ENCODE measurements around the gene MT1H. TPM values are rescaled to one million over a fixed set of nuclear protein-coding genes. Genes with fewer than 3 reads are reported as not detected.
A peak's percentile ranks its signal among the peaks of the same experiment; 100 is the strongest.

MT1H gene
- total and polyA plus RNA-seq, 2 of the 13 experiments (the other 11 are each of a cell fraction or from before 2014, with no cell fraction given) = 0.60 TPM; not detected in 1

DNA sequence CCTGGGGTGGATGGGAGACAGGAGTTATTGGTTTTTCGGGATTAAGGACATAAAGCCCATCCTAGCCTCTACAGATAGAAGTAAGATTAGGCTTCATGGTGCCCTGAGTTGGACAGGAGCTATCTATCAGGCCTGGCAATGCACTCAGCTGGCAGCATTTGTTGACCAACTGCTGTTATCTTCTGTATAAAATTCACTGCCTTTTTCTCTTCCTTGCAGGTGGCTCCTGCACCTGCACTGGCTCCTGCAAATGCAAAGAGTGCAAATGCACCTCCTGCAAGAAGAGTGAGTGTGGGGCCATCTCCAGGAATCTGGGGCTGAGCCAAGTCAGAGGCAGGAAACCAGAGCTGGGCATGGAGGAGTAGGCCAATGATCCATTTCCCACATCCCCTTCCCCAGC, 30.6 kb upstream of the MT1H start:
- intact Hi-C loops (cut with micrococcal nuclease; ENCODE audit: unreplicated experiment) (no loop called here), in situ Hi-C loops (cut with HindIII; ENCODE audit: extremely low pct_ligation_motif_present, low pct_unique_long_range_greater_than_20kb) (no loop called here)
- H3K27ac ChIP-seq (ENCODE audit: extremely low read length, insufficient read depth, low read length) = no peak overlapping the region
- peak overlapping the region in 1 of 3 experiments; percentile 44; a peak in 1 of 6 replicates for H3K4me3 ChIP-seq (replicated peaks in 1 of 3; ENCODE audit: insufficient read depth in 1 of 3, low read depth in 2 of 3, low read length in 3 of 3)
- POLR2A ChIA-PET = interaction anchor here (1.4 kb wide), 1 partner anchor 43 kb away, joined by 3 read pairs; the partner anchor contains the start of gene MT1X
- WGBS (ENCODE audit: low lambda C conversion rate) = 0% methylated on average over 1 of the region's 1 CpG
- H3K9me3 ChIP-seq (ENCODE audit: low read length) = no peaks in the 10 kb centered on the region
- no peak overlapping the region for H3K9ac ChIP-seq (ENCODE audit: insufficient read depth, low read depth, low read length)
- BruUV-seq (replicated peaks) = no TSS peak
- no peak overlapping the region for H2AFZ ChIP-seq (ENCODE audit: low read length)
- TF ChIP-seq PHF20 (CRISPR knock-in tag; IDR thresholded peaks at IDR 0.05) (no peak), SOX5 (CRISPR knock-in tag; IDR thresholded peaks at IDR 0.05; ENCODE audit: borderline replicate concordance) (no peak), PLRG1 (conservative IDR thresholded peaks at IDR 0.05) (no peak), PHB2 (IDR thresholded peaks at IDR 0.05; ENCODE audit: partially characterized antibody) (no peak), ZNF878 (CRISPR knock-in tag; IDR thresholded peaks at IDR 0.05) (no peak), HMGA1 (CRISPR knock-in tag; conservative IDR thresholded peaks at IDR 0.05) (no peak), ZNF564 (CRISPR knock-in tag; IDR thresholded peaks at IDR 0.05) (no peak), ETV6 (CRISPR knock-in tag; conservative IDR thresholded peaks at IDR 0.05) (no peak), ZNF235 (CRISPR knock-in tag; IDR thresholded peaks at IDR 0.05; ENCODE audit: borderline replicate concordance) (no peak), NFKBIZ (CRISPR knock-in tag; IDR thresholded peaks at IDR 0.05) (no peak), SRSF4 (IDR thresholded peaks at IDR 0.05; ENCODE audit: low read depth, low read length, poor library complexity, severe bottlenecking) (no peak)
- TF ChIP-seq, protein P1, sequence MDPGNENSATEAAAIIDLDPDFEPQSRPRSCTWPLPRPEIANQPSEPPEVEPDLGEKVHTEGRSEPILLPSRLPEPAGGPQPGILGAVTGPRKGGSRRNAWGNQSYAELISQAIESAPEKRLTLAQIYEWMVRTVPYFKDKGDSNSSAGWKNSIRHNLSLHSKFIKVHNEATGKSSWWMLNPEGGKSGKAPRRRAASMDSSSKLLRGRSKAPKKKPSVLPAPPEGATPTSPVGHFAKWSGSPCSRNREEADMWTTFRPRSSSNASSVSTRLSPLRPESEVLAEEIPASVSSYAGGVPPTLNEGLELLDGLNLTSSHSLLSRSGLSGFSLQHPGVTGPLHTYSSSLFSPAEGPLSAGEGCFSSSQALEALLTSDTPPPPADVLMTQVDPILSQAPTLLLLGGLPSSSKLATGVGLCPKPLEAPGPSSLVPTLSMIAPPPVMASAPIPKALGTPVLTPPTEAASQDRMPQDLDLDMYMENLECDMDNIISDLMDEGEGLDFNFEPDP (CRISPR knock-in tag; conservative IDR thresholded peaks at IDR 0.05) = no peak
- TF ChIP-seq, protein P2, sequence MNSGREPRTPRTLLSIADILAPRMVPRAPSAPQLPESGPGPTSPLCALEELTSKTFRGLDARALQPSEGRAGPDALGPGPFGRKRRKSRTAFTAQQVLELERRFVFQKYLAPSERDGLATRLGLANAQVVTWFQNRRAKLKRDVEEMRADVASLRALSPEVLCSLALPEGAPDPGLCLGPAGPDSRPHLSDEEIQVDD (CRISPR knock-in tag; IDR thresholded peaks at IDR 0.05; ENCODE audit: borderline replicate concordance) = no peak
- no peaks in the 10 kb centered on the region for H3K36me3 ChIP-seq (replicated peaks in 1 of 2; ENCODE audit: control insufficient read depth in 1 of 2, insufficient read depth in 2 of 2, low read length in 2 of 2)
- peak overlapping the region; percentile 66; the same call in 1 of the 2 replicates for H3K4me2 ChIP-seq (ENCODE audit: low read depth, low read length)
- peaks cover 44% of the 10 kb centered on the region for H3K4me1 ChIP-seq (ENCODE audit: insufficient read depth, low read length)
- H4K20me1 ChIP-seq (ENCODE audit: insufficient read depth, low read length) = no peaks in the 10 kb centered on the region
- FAIRE-seq (no peak), ATAC-seq (no peak), DNase-seq (ENCODE audit: low spot score) (no peak)
- CTCF ChIA-PET (ENCODE audit: low intra/inter-chr PET ratio, low total read pairs) = no interaction called here
- peaks cover 7 to 66% of the 10 kb centered on the region in 2 experiments; a peak in 4 of 5 replicates for H3K27me3 ChIP-seq (ENCODE audit: control insufficient read depth in 1 of 2, insufficient read depth in 2 of 2, low read length in 2 of 2)
- no peaks in the 10 kb centered on the region for H3K79me2 ChIP-seq (ENCODE audit: insufficient read depth, low read length)

Measured in HepG2 (cell line).